Brain microvascular endothelial cell (primary cell): ENCODE results near the gene TAF6.
A peak's percentile ranks its signal among the peaks of the same experiment; 100 is the strongest.

ENCODE experiments used
- DNase-seq: peaks from one replicate; pipeline ENCODE4 v3.0.0-alpha.2; 2020
- H3K27ac ChIP-seq: fragments of 250-450 bp; sonication (Bioruptor Pico); 2 replicates; pipeline ENCODE4 v1.5.1; 2020; ENCODE audit warnings: mild to moderate bottlenecking, moderate library complexity
- H3K27me3 ChIP-seq: fragments of 250-450 bp; sonication (Bioruptor Pico); replicated peaks from 2 replicates; pipeline ENCODE4 v1.5.1; 2020; ENCODE audit warnings: mild to moderate bottlenecking
- H3K36me3 ChIP-seq: fragments of 250-450 bp; sonication (Bioruptor Pico); replicated peaks from 2 replicates; pipeline ENCODE4 v1.5.1; 2020; ENCODE audit warnings: mild to moderate bottlenecking
- H3K4me3 ChIP-seq: 2 replicates; pipeline ENCODE4 v1.5.1; 2011; ENCODE audit warnings: low read depth, mild to moderate bottlenecking, control low read depth, low read length, moderate library complexity
- CTCF ChIP-seq: IDR thresholded peaks from 2 replicates; pipeline ENCODE4 v1.5.1; 2011; ENCODE audit warnings: low read depth, mild to moderate bottlenecking, moderate library complexity, low read length, control low read depth, inconsistent platforms; ENCODE audit errors: missing control alignments
- in situ Hi-C: cut with HindIII; loops from 2 replicates; pipeline ENCODE4 v1.10.0; 2017; ENCODE audit warnings: low sequenced_read_pairs, low pct_ligation_motif_present

The TAF6 gene

DNA sequence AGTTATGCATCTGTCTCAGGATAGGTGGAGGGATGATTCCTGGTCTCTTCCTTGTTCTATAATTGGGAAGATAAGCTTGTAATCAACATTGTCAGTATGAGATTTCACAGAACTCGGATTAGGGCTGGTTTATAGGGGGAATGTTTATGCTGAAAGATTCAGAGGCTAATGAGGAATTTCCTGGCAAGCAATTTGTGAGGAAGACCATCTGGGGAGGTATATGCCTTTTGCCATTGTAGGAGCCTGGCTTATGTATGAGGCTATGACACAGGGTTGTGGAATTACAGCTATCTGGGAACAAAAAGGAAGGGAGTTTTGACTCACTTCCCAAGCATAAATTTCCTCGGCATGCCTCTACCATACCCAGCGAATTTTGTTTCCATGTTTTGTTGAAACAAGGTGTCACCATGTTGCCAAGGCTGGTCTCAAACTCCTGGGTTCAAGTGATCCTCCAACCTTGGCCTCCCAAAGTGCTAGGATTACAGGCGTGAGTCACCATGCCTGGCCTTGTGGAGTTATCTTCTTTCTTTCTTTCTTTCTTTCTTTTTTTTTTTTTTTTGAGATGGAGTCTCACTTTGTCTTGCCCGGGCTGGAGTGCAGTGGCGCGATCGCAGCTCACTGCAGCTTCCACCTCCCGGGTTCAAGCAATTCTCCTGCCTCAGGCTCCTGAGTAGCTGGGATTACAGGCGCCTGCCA, 32.0 kb downstream of the TAF6 start:
- H3K27ac ChIP-seq, result peak overlapping the region; percentile 81
- peaks cover 19% of the 10 kb centered on the region for H3K36me3 ChIP-seq
- no peak for TF ChIP-seq CTCF
- peak; percentile 87 for DNase-seq
- no peaks in the 10 kb centered on the region for H3K27me3 ChIP-seq
- in situ Hi-C loops, result loop anchor here (25.0 kb wide), 1 partner anchor 100 kb away; the partner anchor contains the start of gene AZGP1
- no peak overlapping the region for H3K4me3 ChIP-seq

GRCh38 chr7:100085515-100085914, 33.6 kb downstream of the TAF6 start:
- no peak for DNase-seq
- Histone ChIP-seq H3K36me3 (peaks cover 2% of the 10 kb centered on the region), H3K27me3 (no peaks in the 10 kb centered on the region), H3K27ac (no peak overlapping the region), H3K4me3 (no peak overlapping the region)
- TF ChIP-seq CTCF, result no peak
- in situ Hi-C loops, result loop anchor here (25.0 kb wide), 1 partner anchor 98 kb away; the partner anchor contains the start of gene AZGP1

- Histone ChIP-seq H3K4me3 (no peak overlapping the region), H3K36me3 (peaks cover 11% of the 10 kb centered on the region), H3K27ac (peak overlapping the region; percentile 76), H3K27me3 (no peaks in the 10 kb centered on the region)
- no peak for TF ChIP-seq CTCF
- DNase-seq, result no peak
- in situ Hi-C loops, result loop anchor here (25.0 kb wide), 1 partner anchor 96 kb away; the partner anchor contains the start of gene AZGP1
Measured at GRCh38 chr7:100082978-100083377, 36.2 kb downstream of the TAF6 start.

DNA sequence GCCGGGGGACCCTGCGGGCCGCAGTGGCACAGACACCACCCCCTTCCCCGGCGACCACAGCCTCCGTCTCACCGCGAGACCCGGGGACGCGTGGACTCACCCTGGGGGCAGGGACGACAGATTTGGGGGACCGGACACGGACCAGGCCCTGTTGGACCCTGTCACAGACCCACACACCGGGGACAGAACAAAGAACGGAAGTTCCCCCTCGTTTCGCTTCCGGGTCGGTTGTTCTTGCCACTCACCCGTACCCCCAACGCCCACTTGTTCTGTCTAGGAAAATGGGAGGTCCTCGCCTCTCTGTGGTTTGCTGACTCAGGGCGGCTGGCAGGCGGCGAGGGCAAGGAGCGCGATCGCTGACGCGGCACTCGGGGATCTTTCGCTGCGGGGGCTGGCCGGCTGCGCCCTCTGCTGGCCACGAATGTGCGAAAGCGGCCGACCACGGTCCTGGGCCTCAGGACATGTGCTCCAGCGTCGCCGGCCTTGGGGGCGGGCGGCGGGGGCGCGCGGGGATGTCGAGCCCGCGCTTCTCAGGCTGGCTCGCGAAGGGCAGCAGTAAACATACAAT, 37.5 kb downstream of the TAF6 start, which contains the start of gene ZNF3:
ZNF3 (minus strand) TSS at position 189 of the 568 bp plus-strand sequence. CDS start 4,366 bp downstream, outside the sequence.
- peak within 1 kb of the TSS; percentile 77 for H3K27ac ChIP-seq
- in situ Hi-C loops, result loop anchor here (25.0 kb wide), 1 partner anchor 94 kb away; the partner anchor contains the start of gene AZGP1
- H3K27me3 ChIP-seq, result no peaks in the 10 kb centered on the region
- H3K4me3 ChIP-seq, result peak within 1 kb of the TSS; percentile 96
- peaks cover 19% of the 10 kb centered on the region for H3K36me3 ChIP-seq
- DNase-seq, result peak; percentile 98
- TF ChIP-seq CTCF, result peak; percentile 79

- no peak for TF ChIP-seq CTCF
- peak overlapping the region; percentile 77 for H3K27ac ChIP-seq
- peaks cover 25% of the 10 kb centered on the region for H3K36me3 ChIP-seq
- no peak for DNase-seq
- no peaks in the 10 kb centered on the region for H3K27me3 ChIP-seq
- H3K4me3 ChIP-seq, result peak overlapping the region; percentile 96
- in situ Hi-C loops, result loop anchor here (25.0 kb wide), 1 partner anchor 94 kb away; the partner anchor contains the start of gene AZGP1
Measured at GRCh38 chr7:100080907-100081534, 38.1 kb downstream of the TAF6 start.
